H1 (cell line): Measurements from ENCODE around the gene SKAP1. TPM values are rescaled to one million over a fixed set of nuclear protein-coding genes. Genes with fewer than 3 reads are reported as not detected.

ENCODE experiments used
- CTCF ChIA-PET: fragments of 300-600 bp; sonication (Branson Sonifier 250); formaldehyde crosslinking; loops from one replicate; lab custom pipeline; 2021; ENCODE audit not compliant: partially characterized antibody; lab: Charles Lee
- POLR2A ChIA-PET: fragments of 300-600 bp; sonication (Branson Sonifier 250); formaldehyde crosslinking; loops from one replicate; lab custom pipeline; 2021; ENCODE audit warnings: inconsistent platforms; ENCODE audit not compliant: partially characterized antibody; lab: Charles Lee
- DNase-seq, 2 experiments: peaks; one replicate each; pipeline versions ENCODE4 v3.0.0 to v3.0.0-alpha.2; 2010 to 2022; ENCODE audit warnings: low spot score in 2 of 2, low read depth in 1 of 2, mixed read lengths in 1 of 2
- FAIRE-seq: peaks from 2 replicates; lab custom pipeline; 2011; peaks lifted over from hg19 to GRCh38; lab: Jason Lieb, UNC
- H2AFZ ChIP-seq: 2 replicates; pipeline ENCODE4 v1.8.1; 2012; ENCODE audit warnings: low read length, inconsistent platforms
- H2AK5ac ChIP-seq: 2 replicates; pipeline ENCODE4 v1.6.1; 2013; ENCODE audit warnings: low read depth, low read length
- H2BK120ac ChIP-seq: replicated peaks from 2 replicates; pipeline ENCODE3; 2013; ENCODE audit warnings: low read depth, low read length, inconsistent platforms
- H2BK12ac ChIP-seq: 2 replicates; pipeline ENCODE4 v1.6.1; 2013; ENCODE audit warnings: low read depth, low read length
- H2BK15ac ChIP-seq: 2 replicates; pipeline ENCODE4 v1.6.1; 2013; ENCODE audit warnings: low read length
- H2BK20ac ChIP-seq: 2 replicates; pipeline ENCODE4 v1.6.1; 2013; ENCODE audit warnings: low read length
- H2BK5ac ChIP-seq: 2 replicates; pipeline ENCODE4 v1.6.1; 2013; ENCODE audit warnings: low read depth, low read length
- H3K14ac ChIP-seq: 2 replicates; pipeline ENCODE4 v1.6.1; 2013; ENCODE audit warnings: inconsistent platforms; ENCODE audit not compliant: insufficient read length
- H3K18ac ChIP-seq: 2 replicates; pipeline ENCODE4 v1.6.1; 2013; ENCODE audit warnings: low read length; ENCODE audit errors: extremely low read depth
- H3K23ac ChIP-seq: 2 replicates; pipeline ENCODE4 v1.6.1; 2013; ENCODE audit warnings: inconsistent platforms; ENCODE audit not compliant: insufficient read length
- H3K23me2 ChIP-seq: 2 replicates; pipeline ENCODE4 v1.6.1; 2013; ENCODE audit warnings: low read depth, low read length
- H3K27ac ChIP-seq: 2 replicates; pipeline ENCODE4 v1.6.1; 2011; ENCODE audit warnings: low read depth, low read length, inconsistent platforms
- H3K27me3 ChIP-seq, 4 experiments: replicated peaks in 1 of 4; 1 replicate in 1 of 4; 2 replicates in 3 of 4; pipeline versions ENCODE4 v1.6.1 to v1.8.1; 2011 to 2013; ENCODE audit warnings: low read length in 3 of 4, mild to moderate bottlenecking in 3 of 4, inconsistent platforms in 2 of 4, mixed read lengths in 2 of 4, moderate library complexity in 1 of 4; ENCODE audit not compliant: control insufficient read depth in 3 of 4, insufficient read depth in 3 of 4; ENCODE audit errors: extremely low read depth in 1 of 4
- H3K36me3 ChIP-seq, 4 experiments: 2 replicates each; pipeline versions ENCODE4 v1.6.1 to v1.8.1; 2011 to 2013; ENCODE audit warnings: mild to moderate bottlenecking in 4 of 4, low read length in 3 of 4, moderate library complexity in 2 of 4, control low read depth in 1 of 4, inconsistent platforms in 1 of 4; ENCODE audit not compliant: insufficient read depth in 4 of 4, control insufficient read depth in 2 of 4
- H3K4ac ChIP-seq: replicated peaks from 2 replicates; pipeline ENCODE3; 2013; ENCODE audit warnings: low read length, low read depth, mixed read lengths, inconsistent platforms; ENCODE audit not compliant: insufficient read length
- H3K4me1 ChIP-seq, 4 experiments: replicated peaks in 1 of 4; 1 replicate in 1 of 4; 2 replicates in 3 of 4; pipeline versions ENCODE4 v1.6.1 to v1.8.1; 2011 to 2013; ENCODE audit warnings: low read length in 3 of 4, inconsistent platforms in 2 of 4, mixed read lengths in 1 of 4; ENCODE audit not compliant: insufficient read depth in 4 of 4, control insufficient read depth in 3 of 4
- H3K4me2 ChIP-seq, 2 experiments: 2 replicates each; pipeline versions ENCODE4 v1.6.1 to v1.8.1; 2011 to 2013; ENCODE audit warnings: low read depth in 2 of 2, low read length in 2 of 2, control low read depth in 1 of 2, inconsistent platforms in 1 of 2, mild to moderate bottlenecking in 1 of 2; ENCODE audit not compliant: insufficient read depth in 1 of 2
- H3K4me3 ChIP-seq, 4 experiments: fragments of 200-600, 300-600 bp in 1 of 4; sonication (generic), shearing (Covaris generic), sonication (Bioruptor Twin) in 1 of 4; 2 replicates each; pipeline versions ENCODE4 v1.5.1 to v1.8.1; 2011 to 2016; ENCODE audit warnings: low read length in 4 of 4, low read depth in 3 of 4, control low read depth in 2 of 4, inconsistent platforms in 2 of 4, mild to moderate bottlenecking in 2 of 4, mixed read lengths in 1 of 4, moderate library complexity in 1 of 4; ENCODE audit not compliant: insufficient read depth in 2 of 4; ENCODE audit errors: extremely low read depth in 1 of 4
- H3K56ac ChIP-seq: replicated peaks from 2 replicates; pipeline ENCODE3; 2013; ENCODE audit warnings: low read depth, mild to moderate bottlenecking, mixed read lengths, low read length, inconsistent platforms; ENCODE audit not compliant: insufficient read length
- H3K79me1 ChIP-seq: 2 replicates; pipeline ENCODE4 v1.6.1; 2013; ENCODE audit warnings: low read depth, low read length, control low read depth
- H3K79me2 ChIP-seq, 2 experiments: 2 replicates each; pipeline versions ENCODE4 v1.6.1 to v1.8.1; 2012 to 2013; ENCODE audit warnings: low read length in 2 of 2, mild to moderate bottlenecking in 2 of 2, inconsistent platforms in 1 of 2; ENCODE audit not compliant: insufficient read depth in 2 of 2, control insufficient read depth in 1 of 2
- H3K9ac ChIP-seq, 4 experiments: replicated peaks in 1 of 4; 1 replicate in 1 of 4; 2 replicates in 3 of 4; pipeline versions ENCODE4 v1.6.1 to v1.8.1; 2011 to 2013; ENCODE audit warnings: low read depth in 3 of 4, low read length in 3 of 4, control low read depth in 2 of 4, mild to moderate bottlenecking in 2 of 4, moderate library complexity in 2 of 4, inconsistent platforms in 1 of 4; ENCODE audit errors: extremely low read depth in 1 of 4
- H3K9me3 ChIP-seq, 2 experiments: 2 replicates each; pipeline versions ENCODE4 v1.6.1 to v1.8.1; 2012 to 2013; ENCODE audit warnings: mild to moderate bottlenecking in 2 of 2, moderate library complexity in 2 of 2, control low read depth in 1 of 2, inconsistent platforms in 1 of 2, low read depth in 1 of 2, low read length in 1 of 2, mixed read lengths in 1 of 2; ENCODE audit not compliant: insufficient read depth in 2 of 2
- H4K20me1 ChIP-seq, 2 experiments: replicated peaks in 1 of 2; 2 replicates each; pipeline versions ENCODE3 to v1.8.1; 2011 to 2013; ENCODE audit warnings: inconsistent platforms in 2 of 2, low read length in 2 of 2, mild to moderate bottlenecking in 1 of 2; ENCODE audit not compliant: insufficient read depth in 2 of 2, control insufficient read depth in 1 of 2
- H4K5ac ChIP-seq: 2 replicates; pipeline ENCODE4 v1.6.1; 2013; ENCODE audit warnings: low read length, low read depth, mixed read lengths, inconsistent platforms; ENCODE audit not compliant: insufficient read length
- H4K8ac ChIP-seq: 2 replicates; pipeline ENCODE4 v1.8.0; 2013; ENCODE audit warnings: mild to moderate bottlenecking, moderate library complexity, low read length, inconsistent platforms; ENCODE audit not compliant: insufficient read depth; ENCODE audit errors: extremely low read depth
- H4K91ac ChIP-seq: replicated peaks from 2 replicates; pipeline ENCODE3; 2013; ENCODE audit warnings: low read length, mixed read lengths, inconsistent platforms; ENCODE audit not compliant: insufficient read length
- E2F6 ChIP-seq: IDR thresholded peaks from 2 replicates; pipeline ENCODE4 v1.6.1; 2012; ENCODE audit warnings: inconsistent platforms
- EZH2 ChIP-seq: fragments of 200-600 bp; sonication (generic); IDR thresholded peaks from 2 replicates; pipeline ENCODE4 v1.7.1; 2012; ENCODE audit warnings: low read depth, mild to moderate bottlenecking, moderate library complexity, low read length, inconsistent platforms; ENCODE audit not compliant: severe bottlenecking
- HDAC2 ChIP-seq, 2 experiments: fragments of 300-600 bp in 1 of 2; sonication (generic) in 1 of 2; IDR thresholded peaks; 2 replicates each; pipeline ENCODE4 v1.6.1; 2011 to 2012; ENCODE audit warnings: low read depth in 2 of 2, low read length in 2 of 2, mild to moderate bottlenecking in 2 of 2, moderate library complexity in 2 of 2, borderline replicate concordance in 1 of 2, inconsistent platforms in 1 of 2
- JUN ChIP-seq: IDR thresholded peaks from 2 replicates; pipeline ENCODE4 v1.6.1; 2011; ENCODE audit warnings: low read depth, mild to moderate bottlenecking, improper control_type of control experiment, low read length
- POU5F1 ChIP-seq: IDR thresholded peaks from 2 replicates; pipeline ENCODE4 v1.6.1; 2011; ENCODE audit warnings: low read depth, mild to moderate bottlenecking, low read length, moderate library complexity
- SP1 ChIP-seq: IDR thresholded peaks from 2 replicates; pipeline ENCODE4 v1.6.1; 2011; ENCODE audit warnings: low read depth, low read length
- SP4 ChIP-seq: IDR thresholded peaks from 2 replicates; pipeline ENCODE4 v1.6.1; 2012; ENCODE audit warnings: low read length, inconsistent platforms
- USF2 ChIP-seq: IDR thresholded peaks from 2 replicates; pipeline ENCODE4 v1.6.1; 2011; ENCODE audit warnings: low read length, improper control_type of control experiment
- WGBS, 2 experiments: shearing (Covaris generic) in 1 of 2; methylation state at CpG; one replicate each; pipeline versions ENCODE4 v1.1.6 to v1.1.7; 2013 to 2015; ENCODE audit warnings: low lambda C conversion rate in 2 of 2, mixed read lengths in 2 of 2, inconsistent platforms in 1 of 2, low coverage in 1 of 2, missing lambda C conversion rate in 1 of 2; ENCODE audit not compliant: insufficient replicate concordance in 2 of 2, insufficient coverage in 1 of 2, insufficient read length in 1 of 2; ENCODE audit errors: extremely low coverage in 1 of 2, missing lambda C conversion rate in 1 of 2; 5-methylcytosine and 5-hydroxymethylcytosine counted together
- polyA plus RNA-seq, 7 experiments: library from polyadenylated mRNA; depleted of rRNA in 3 of 7; stranded (reverse) in 5 of 7; unstranded in 2 of 7; fragments of >200 nt in 5 of 7; fragments of 200-250 nt in 2 of 7; gene quantifications; 1 replicate in 5 of 7; 2 replicates in 1 of 7; 4 replicates in 1 of 7; pipeline versions ENCODE4 v1.2.1 to v1.2.3, GENCODE V29; 2011 to 2013; ENCODE audit warnings: missing spikeins in 2 of 7, mixed read lengths in 2 of 7
- total RNA-seq: library from RNA; stranded (reverse); fragmentation: NEBNext Ultra II Directional; extraction: Animal tissue kit (Norgen Biotek cat#: 25700); gene quantifications from 2 replicates; pipeline ENCODE4 v1.2.1, GENCODE V29; 2021

Gene SKAP1
- total and polyA plus RNA-seq, 2 of the 8 experiments (the other 6 are each of a cell fraction or from before 2014, with no cell fraction given): not detected

GRCh38 chr17:48184721-48185120, 245.3 kb downstream of the SKAP1 start:
- Histone ChIP-seq H2BK120ac (no peak overlapping the region), H3K4me2 (no peak overlapping the region), H2BK12ac (no peak overlapping the region), H3K79me2 (no peaks in the 10 kb centered on the region), H3K36me3 (no peaks in the 10 kb centered on the region), H3K9ac (no peak overlapping the region), H3K4ac (no peak overlapping the region), H4K20me1 (no peaks in the 10 kb centered on the region), H4K5ac (no peak overlapping the region), H3K27me3 (no peaks in the 10 kb centered on the region), H2BK5ac (no peak overlapping the region), H3K27ac (no peak overlapping the region), H4K91ac (no peak overlapping the region), H3K23me2 (no peaks in the 10 kb centered on the region), H3K9me3 (no peaks in the 10 kb centered on the region), H2AFZ (no peak overlapping the region), H2BK20ac (no peak overlapping the region), H2BK15ac (no peak overlapping the region), H3K4me3 (no peak overlapping the region), H2AK5ac (no peak overlapping the region), H3K18ac (no peak overlapping the region), H3K23ac (no peak overlapping the region), H3K79me1 (no peaks in the 10 kb centered on the region), H3K14ac (no peak overlapping the region), H4K8ac (no peak overlapping the region), H3K4me1 (peaks cover 0 to 3% (median 0%) of the 10 kb centered on the region in 4 experiments; a peak in 1 of 7 replicates), H3K56ac (no peak overlapping the region)
- 69% methylated on average over 6 of the region's 6 CpGs; no CpG with 5 or more reads in 1 of the 2 experiments for WGBS, 2 experiments
- ChIA-PET CTCF (interaction anchor here (0.8 to 1.8 kb wide), 7 partner anchors 10 to 124 kb away, joined by 3 to 7 read pairs (median 4); no protein-coding TSS in a partner anchor), POLR2A (no interaction called here)
- no peak for DNase-seq
- no peak for FAIRE-seq
- no peak for TF ChIP-seq SP1
- TF ChIP-seq JUN: no peak
- no peak for TF ChIP-seq E2F6
- no peak for TF ChIP-seq USF2
- TF ChIP-seq SP4: no peak
- no peak for TF ChIP-seq POU5F1
- TF ChIP-seq EZH2: no peak
- TF ChIP-seq HDAC2 (IDR thresholded peaks at IDR 0.05; ENCODE audit: borderline replicate concordance in 1 of 2, low read depth in 2 of 2, low read length in 2 of 2): no peak
